SHP77 (cell line): ENCODE results near the gene ARF6.
"Not testable (repeated sequence)": the region's sequence is repeated elsewhere in the genome, so short reads cannot be mapped to it uniquely, and the experiment has no call there.

Source experiments
- DNase-seq, 2 experiments: peaks; one replicate each; lab custom pipeline; 2025; lab: John Stamatoyannopoulos, UW

ARF6 gene

GRCh38 chr14:49876563-49877127 is 16.2 kb upstream of the ARF6 start:
- DNase-seq, result no peak

- DNase-seq, result peak; percentile 58 to 67
Observed at GRCh38 chr14:49879646-49880204, 13.2 kb upstream of the ARF6 start.

GRCh38 chr14:49880267-49881064 is 12.4 kb upstream of the ARF6 start:
- DNase-seq, result no peak

- DNase-seq, result no peak
Observed at GRCh38 chr14:49881350-49882001, 11.4 kb upstream of the ARF6 start.

GRCh38 chr14:49882826-49883694 is 9.8 kb upstream of the ARF6 start:
- DNase-seq, result no peak

- DNase-seq, result no peak
Observed at GRCh38 chr14:49886523-49886922, 6.4 kb upstream of the ARF6 start.

- no peak for DNase-seq
Observed at GRCh38 chr14:49888293-49888692, 4.6 kb upstream of the ARF6 start.

- peak; percentile 67 to 74 for DNase-seq
Observed at GRCh38 chr14:49892301-49892635, 614 bp upstream of the ARF6 start.

- DNase-seq, result no peak
Observed at GRCh38 chr14:49893309-49894213, 679 bp downstream of the ARF6 start.

GRCh38 chr14:49894214-49895107 is 1.6 kb downstream of the ARF6 start:
- not testable (repeated sequence) for DNase-seq

GRCh38 chr14:49895480-49895879 is 2.6 kb downstream of the ARF6 start:
- DNase-seq, result no peak

- DNase-seq, result not testable (repeated sequence)
Observed at GRCh38 chr14:49896272-49896671, 3.4 kb downstream of the ARF6 start.

- DNase-seq, result no peak
Observed at GRCh38 chr14:49896966-49897365, 4.1 kb downstream of the ARF6 start.

- no peak for DNase-seq
Observed at GRCh38 chr14:49897414-49897813, 4.5 kb downstream of the ARF6 start.

GRCh38 chr14:49897965-49898364 is 5.1 kb downstream of the ARF6 start:
- no peak for DNase-seq

GRCh38 chr14:49898485-49898884 is 5.6 kb downstream of the ARF6 start:
- no peak for DNase-seq

GRCh38 chr14:49900973-49901372 is 8.1 kb downstream of the ARF6 start:
- DNase-seq, result no peak

- DNase-seq, result not testable (repeated sequence)
Observed at GRCh38 chr14:49902679-49903246, 9.9 kb downstream of the ARF6 start.

GRCh38 chr14:49904270-49904669 is 11.4 kb downstream of the ARF6 start:
- DNase-seq, result no peak

- DNase-seq, result no peak
Observed at GRCh38 chr14:49905989-49906388, 13.1 kb downstream of the ARF6 start.
